Activated T-cell treated with anti-CD3 and anti-CD28 coated beads, Interleukin-2, amount 50 U/mL, for 4 hours (primary cell): ENCODE results near the gene CISD3. TPM values are rescaled to one million over a fixed set of nuclear protein-coding genes. Genes with fewer than 3 reads are reported as not detected.
A peak's percentile ranks its signal among the peaks of the same experiment; 100 is the strongest.

ENCODE experiments used
- ATAC-seq, 2 donors: fragments of 200-7000 bp; cut with Tn5 transposase; one replicate each; pipeline ENCODE4 v1.10.0; 2021
- DNase-seq: peaks from one replicate; pipeline ENCODE4 v3.0.0-alpha.2; 2020
- H3K27me3 Mint-ChIP-seq: one replicate; pipeline ENCODE4 v1.8.0; 2021; ENCODE audit warnings: low read depth, mixed read lengths
- H3K36me3 Mint-ChIP-seq: one replicate; pipeline ENCODE4 v1.8.0; 2022; ENCODE audit warnings: mixed read lengths; ENCODE audit not compliant: insufficient read depth
- H3K4me1 Mint-ChIP-seq: one replicate; pipeline ENCODE4 v1.8.0; 2021; ENCODE audit warnings: low read depth, mixed read lengths
- H3K4me3 Mint-ChIP-seq: one replicate; pipeline ENCODE4 v1.8.0; 2021; ENCODE audit warnings: mild to moderate bottlenecking, moderate library complexity, mixed read lengths
- H3K9me3 Mint-ChIP-seq: one replicate; pipeline ENCODE4 v1.8.0; 2021; ENCODE audit warnings: mixed read lengths
- total RNA-seq, 3 donors: library from RNA; stranded (reverse); gene quantifications; one replicate each; pipeline ENCODE4 v1.2.1, GENCODE V29; 2021

Gene CISD3
- total RNA-seq: 10 to 100 TPM; 47.2 to 73.3 (median 67.8) TPM

GRCh38 chr17:38729886-38730525 is at the start of gene CISD3:
TSS of gene CISD3 (plus strand) at chr17:38730341. CDS start at chr17:38730359, 18 bp downstream.
- Mint-ChIP-seq H3K9me3 (no peaks in the 10 kb centered on the region), H3K36me3 (peaks cover 7% of the 10 kb centered on the region), H3K4me1 (peaks cover 84% of the 10 kb centered on the region), H3K4me3 (peak within 1 kb of the TSS; percentile 94), H3K27me3 (no peaks in the 10 kb centered on the region)
- DNase-seq (peak; percentile 82), ATAC-seq (peak; percentile 74 to 75)

- H3K4me1 Mint-ChIP-seq: peaks cover 10% of the 10 kb centered on the region
- H3K9me3 Mint-ChIP-seq: no peaks in the 10 kb centered on the region
- H3K36me3 Mint-ChIP-seq: no peaks in the 10 kb centered on the region
- DNase-seq (no peak), ATAC-seq (no peak)
- no peak overlapping the region for H3K4me3 Mint-ChIP-seq
- H3K27me3 Mint-ChIP-seq: no peaks in the 10 kb centered on the region
These were observed 49.0 kb upstream of the CISD3 start for GRCh38 chr17:38681096-38681495.

- Mint-ChIP-seq H3K27me3 (no peaks in the 10 kb centered on the region), H3K9me3 (no peaks in the 10 kb centered on the region), H3K4me3 (no peak overlapping the region), H3K4me1 (no peaks in the 10 kb centered on the region), H3K36me3 (no peaks in the 10 kb centered on the region)
- ATAC-seq (no peak), DNase-seq (no peak)
These were observed 44.6 kb upstream of the CISD3 start for GRCh38 chr17:38685491-38685890.

- Mint-ChIP-seq H3K9me3 (no peaks in the 10 kb centered on the region), H3K27me3 (no peaks in the 10 kb centered on the region), H3K4me3 (no peak overlapping the region), H3K4me1 (no peaks in the 10 kb centered on the region), H3K36me3 (no peaks in the 10 kb centered on the region)
- ATAC-seq (no peak), DNase-seq (no peak)
These were observed 42.9 kb upstream of the CISD3 start for GRCh38 chr17:38687286-38687685.

GRCh38 chr17:38690386-38690785 is 39.8 kb upstream of the CISD3 start:
- DNase-seq (no peak), ATAC-seq (no peak)
- Mint-ChIP-seq H3K4me3 (no peak overlapping the region), H3K36me3 (no peaks in the 10 kb centered on the region), H3K27me3 (no peaks in the 10 kb centered on the region), H3K4me1 (no peaks in the 10 kb centered on the region), H3K9me3 (no peaks in the 10 kb centered on the region)

- H3K36me3 Mint-ChIP-seq: no peaks in the 10 kb centered on the region
- DNase-seq (no peak), ATAC-seq (no peak)
- no peaks in the 10 kb centered on the region for H3K9me3 Mint-ChIP-seq
- H3K4me3 Mint-ChIP-seq: no peak overlapping the region
- H3K4me1 Mint-ChIP-seq: peaks cover 2% of the 10 kb centered on the region
- no peaks in the 10 kb centered on the region for H3K27me3 Mint-ChIP-seq
These were observed 39.0 kb upstream of the CISD3 start for GRCh38 chr17:38691154-38691553.

- H3K27me3 Mint-ChIP-seq: no peaks in the 10 kb centered on the region
- peaks cover 22% of the 10 kb centered on the region for H3K4me1 Mint-ChIP-seq
- H3K9me3 Mint-ChIP-seq: no peaks in the 10 kb centered on the region
- DNase-seq: no peak
- no peak for ATAC-seq
- H3K4me3 Mint-ChIP-seq: no peak overlapping the region
- H3K36me3 Mint-ChIP-seq: no peaks in the 10 kb centered on the region
These were observed 36.3 kb upstream of the CISD3 start for GRCh38 chr17:38693700-38694329.

GRCh38 chr17:38697061-38697820 is 32.9 kb upstream of the CISD3 start:
- Mint-ChIP-seq H3K9me3 (peaks cover 5% of the 10 kb centered on the region), H3K4me3 (peak overlapping the region; percentile 19), H3K4me1 (peaks cover 51% of the 10 kb centered on the region), H3K36me3 (no peaks in the 10 kb centered on the region), H3K27me3 (no peaks in the 10 kb centered on the region)
- ATAC-seq: no peak
- no peak for DNase-seq

GRCh38 chr17:38698760-38699159 is 31.4 kb upstream of the CISD3 start:
- Mint-ChIP-seq H3K4me3 (no peak overlapping the region), H3K4me1 (peaks cover 51% of the 10 kb centered on the region)

GRCh38 chr17:38701504-38702165 is 28.5 kb upstream of the CISD3 start:
- peaks cover 5% of the 10 kb centered on the region for H3K9me3 Mint-ChIP-seq
- H3K27me3 Mint-ChIP-seq: no peaks in the 10 kb centered on the region
- peaks cover 2% of the 10 kb centered on the region for H3K36me3 Mint-ChIP-seq
- ATAC-seq: peak; percentile 66 to 68
- H3K4me1 Mint-ChIP-seq: peaks cover 46% of the 10 kb centered on the region
- DNase-seq: peak; percentile 71
- peak overlapping the region; percentile 86 for H3K4me3 Mint-ChIP-seq

More at GRCh38 chr17:38698760-38699159, 31.4 kb upstream of the CISD3 start:
- DNase-seq (no peak), ATAC-seq (no peak)
- H3K9me3 Mint-ChIP-seq: peaks cover 5% of the 10 kb centered on the region
- no peaks in the 10 kb centered on the region for H3K27me3 Mint-ChIP-seq
- no peaks in the 10 kb centered on the region for H3K36me3 Mint-ChIP-seq

GRCh38 chr17:38702166-38702915 is 27.8 kb upstream of the CISD3 start:
- Mint-ChIP-seq H3K4me3 (peak overlapping the region; percentile 97), H3K27me3 (no peaks in the 10 kb centered on the region), H3K9me3 (peaks cover 5% of the 10 kb centered on the region), H3K4me1 (peaks cover 45% of the 10 kb centered on the region), H3K36me3 (peaks cover 8% of the 10 kb centered on the region)
- ATAC-seq (peak; percentile 28 to 33), DNase-seq (peak; percentile 69)

- peaks cover 5% of the 10 kb centered on the region for H3K9me3 Mint-ChIP-seq
- no peak for ATAC-seq
- H3K36me3 Mint-ChIP-seq: peaks cover 16% of the 10 kb centered on the region
- H3K4me3 Mint-ChIP-seq: peak overlapping the region; percentile 97
- no peaks in the 10 kb centered on the region for H3K27me3 Mint-ChIP-seq
- peak; percentile 47 for DNase-seq
- peaks cover 45% of the 10 kb centered on the region for H3K4me1 Mint-ChIP-seq
These were observed 27.0 kb upstream of the CISD3 start for GRCh38 chr17:38702916-38703741.
